ENCODE results near the gene CLDN8.

Gene CLDN8

GRCh38 chr21:30222724-30223123 is 6.8 kb upstream of the CLDN8 start:
- TF ChIP-seq POLR2A (IDR thresholded peaks at IDR 0.05; ENCODE audit: extremely low read depth, insufficient read length): no peak
- TF ChIP-seq, protein P1, sequence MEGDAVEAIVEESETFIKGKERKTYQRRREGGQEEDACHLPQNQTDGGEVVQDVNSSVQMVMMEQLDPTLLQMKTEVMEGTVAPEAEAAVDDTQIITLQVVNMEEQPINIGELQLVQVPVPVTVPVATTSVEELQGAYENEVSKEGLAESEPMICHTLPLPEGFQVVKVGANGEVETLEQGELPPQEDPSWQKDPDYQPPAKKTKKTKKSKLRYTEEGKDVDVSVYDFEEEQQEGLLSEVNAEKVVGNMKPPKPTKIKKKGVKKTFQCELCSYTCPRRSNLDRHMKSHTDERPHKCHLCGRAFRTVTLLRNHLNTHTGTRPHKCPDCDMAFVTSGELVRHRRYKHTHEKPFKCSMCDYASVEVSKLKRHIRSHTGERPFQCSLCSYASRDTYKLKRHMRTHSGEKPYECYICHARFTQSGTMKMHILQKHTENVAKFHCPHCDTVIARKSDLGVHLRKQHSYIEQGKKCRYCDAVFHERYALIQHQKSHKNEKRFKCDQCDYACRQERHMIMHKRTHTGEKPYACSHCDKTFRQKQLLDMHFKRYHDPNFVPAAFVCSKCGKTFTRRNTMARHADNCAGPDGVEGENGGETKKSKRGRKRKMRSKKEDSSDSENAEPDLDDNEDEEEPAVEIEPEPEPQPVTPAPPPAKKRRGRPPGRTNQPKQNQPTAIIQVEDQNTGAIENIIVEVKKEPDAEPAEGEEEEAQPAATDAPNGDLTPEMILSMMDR (IDR thresholded peaks at IDR 0.05; ENCODE audit: low read depth, low read length): no peak
- no peak for TF ChIP-seq MYC (IDR thresholded peaks at IDR 0.05; ENCODE audit: low read depth, low read length)
- TF ChIP-seq, protein P2, sequence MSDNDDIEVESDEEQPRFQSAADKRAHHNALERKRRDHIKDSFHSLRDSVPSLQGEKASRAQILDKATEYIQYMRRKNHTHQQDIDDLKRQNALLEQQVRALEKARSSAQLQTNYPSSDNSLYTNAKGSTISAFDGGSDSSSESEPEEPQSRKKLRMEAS (IDR thresholded peaks at IDR 0.05; ENCODE audit: low read depth, low read length): no peak
- H3K4me3 ChIP-seq (ENCODE audit: low read depth, low read length): no peak overlapping the region
- no peak for DNase-seq (ENCODE audit: low read depth)

DNA sequence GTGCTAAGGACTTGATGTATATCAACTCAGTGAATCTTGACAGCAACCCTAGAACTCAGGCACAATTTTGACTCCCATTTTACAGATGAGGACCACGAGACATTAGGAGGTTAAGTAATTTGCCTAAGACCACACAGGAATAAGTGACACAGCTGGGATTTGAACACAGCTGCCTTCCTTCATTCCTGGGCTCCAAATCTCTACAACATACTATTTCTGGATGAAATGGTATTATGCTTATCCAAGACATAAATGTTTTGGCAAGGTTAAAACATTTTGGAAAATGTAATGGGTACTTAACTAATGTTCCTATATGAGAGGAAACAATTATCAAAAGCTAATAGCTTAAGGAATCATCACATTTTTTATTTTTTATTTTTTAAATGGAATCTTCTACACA is 4.8 kb downstream of the CLDN8 start:
- no peak for DNase-seq (ENCODE audit: low read depth)
- no peak for TF ChIP-seq POLR2A (IDR thresholded peaks at IDR 0.05; ENCODE audit: extremely low read depth, insufficient read length)
- TF ChIP-seq, protein P2 (IDR thresholded peaks at IDR 0.05; ENCODE audit: low read depth, low read length): no peak
- TF ChIP-seq MYC (IDR thresholded peaks at IDR 0.05; ENCODE audit: low read depth, low read length): no peak
- TF ChIP-seq, protein P1 (IDR thresholded peaks at IDR 0.05; ENCODE audit: low read depth, low read length): no peak
- no peak overlapping the region for H3K4me3 ChIP-seq (ENCODE audit: low read depth, low read length)

GRCh38 chr21:30209601-30210000 is 6.3 kb downstream of the CLDN8 start:
- DNase-seq (ENCODE audit: low read depth): no peak
- no peak for TF ChIP-seq POLR2A (IDR thresholded peaks at IDR 0.05; ENCODE audit: extremely low read depth, insufficient read length)
- TF ChIP-seq MYC (IDR thresholded peaks at IDR 0.05; ENCODE audit: low read depth, low read length): no peak
- TF ChIP-seq, protein P1 (IDR thresholded peaks at IDR 0.05; ENCODE audit: low read depth, low read length): no peak
- TF ChIP-seq, protein P2 (IDR thresholded peaks at IDR 0.05; ENCODE audit: low read depth, low read length): no peak
- no peak overlapping the region for H3K4me3 ChIP-seq (ENCODE audit: low read depth, low read length)

- TF ChIP-seq, protein P2 (IDR thresholded peaks at IDR 0.05; ENCODE audit: low read depth, low read length): no peak
- TF ChIP-seq POLR2A (IDR thresholded peaks at IDR 0.05; ENCODE audit: extremely low read depth, insufficient read length): no peak
- TF ChIP-seq, protein P1 (IDR thresholded peaks at IDR 0.05; ENCODE audit: low read depth, low read length): no peak
- no peak for TF ChIP-seq MYC (IDR thresholded peaks at IDR 0.05; ENCODE audit: low read depth, low read length)
- no peak for DNase-seq (ENCODE audit: low read depth)
- no peak overlapping the region for H3K4me3 ChIP-seq (ENCODE audit: low read depth, low read length)
Measured at GRCh38 chr21:30207252-30207579, 8.7 kb downstream of the CLDN8 start.

- TF ChIP-seq, protein P1 (IDR thresholded peaks at IDR 0.05; ENCODE audit: low read depth, low read length): no peak
- no peak for TF ChIP-seq POLR2A (IDR thresholded peaks at IDR 0.05; ENCODE audit: extremely low read depth, insufficient read length)
- TF ChIP-seq, protein P2 (IDR thresholded peaks at IDR 0.05; ENCODE audit: low read depth, low read length): no peak
- TF ChIP-seq MYC (IDR thresholded peaks at IDR 0.05; ENCODE audit: low read depth, low read length): no peak
- DNase-seq (ENCODE audit: low read depth): no peak
- no peak overlapping the region for H3K4me3 ChIP-seq (ENCODE audit: low read depth, low read length)
Measured at GRCh38 chr21:30206551-30207251, 9.2 kb downstream of the CLDN8 start.
